HFFc6 (cell line): ENCODE results near the gene MAN2C1. TPM values are rescaled to one million over a fixed set of nuclear protein-coding genes. Genes with fewer than 3 reads are reported as not detected.
A peak's percentile ranks its signal among the peaks of the same experiment; 100 is the strongest.
"Not testable (repeated sequence)": the region's sequence is repeated elsewhere in the genome, so short reads cannot be mapped to it uniquely, and the experiment has no call there.

Experiments
- DNase-seq: peaks from one replicate; pipeline ENCODE4 v3.0.0-alpha.2; 2018
- H3K27ac Mint-ChIP-seq: 2 replicates; pipeline ENCODE4 v1.8.0; 2020; ENCODE audit warnings: mild to moderate bottlenecking, mixed read lengths
- H3K27me3 Mint-ChIP-seq: 2 replicates; pipeline ENCODE4 v1.8.0; 2021; ENCODE audit warnings: mild to moderate bottlenecking, moderate library complexity, mixed read lengths; ENCODE audit not compliant: insufficient read depth
- H3K36me3 Mint-ChIP-seq: 2 replicates; pipeline ENCODE4 v1.8.0; 2021; ENCODE audit warnings: low read depth, mixed read lengths
- H3K4me1 Mint-ChIP-seq: 2 replicates; pipeline ENCODE4 v1.8.0; 2020; ENCODE audit warnings: low read depth, mixed read lengths
- H3K4me3 Mint-ChIP-seq: 2 replicates; pipeline ENCODE4 v1.8.0; 2020; ENCODE audit warnings: mild to moderate bottlenecking, moderate library complexity, mixed read lengths
- H3K9me3 Mint-ChIP-seq: 2 replicates; pipeline ENCODE4 v1.8.0; 2020; ENCODE audit warnings: mild to moderate bottlenecking, mixed read lengths
- CTCF ChIP-seq: fragments of 200-600 bp; sonication (generic); IDR thresholded peaks from 2 replicates; pipeline ENCODE4 v1.5.0; 2021; ENCODE audit warnings: antibody characterized with exemption, mild to moderate bottlenecking
- total RNA-seq, 6 experiments: library from RNA; stranded (reverse); fragmentation: NEBNext Ultra II Directional; extraction: Animal tissue kit (Norgen Biotek cat#: 25700); gene quantifications; 2 replicates in 1 of 6; 3 replicates in 5 of 6; pipeline ENCODE4 v1.2.3, GENCODE V29; 2021

MAN2C1 gene
- total RNA-seq, 6 experiments from 2014 or later = 92.8 to 111 (median 105) TPM

- TF ChIP-seq CTCF = no peak
- Mint-ChIP-seq H3K4me1 (no peaks in the 10 kb centered on the region; the same call in 1 of the 2 replicates), H3K36me3 (peaks cover 13% of the 10 kb centered on the region; the same call in 1 of the 2 replicates), H3K27me3 (peaks cover 5% of the 10 kb centered on the region), H3K27ac (no peak overlapping the region), H3K9me3 (no peaks in the 10 kb centered on the region), H3K4me3 (no peak overlapping the region)
- DNase-seq = no peak
Observed at GRCh38 chr15:75342221-75342620, 26.2 kb downstream of the MAN2C1 start.

GRCh38 chr15:75339531-75340240 lies 28.7 kb downstream of the MAN2C1 start:
- Mint-ChIP-seq H3K4me1 (peaks cover 19% of the 10 kb centered on the region), H3K9me3 (no peaks in the 10 kb centered on the region), H3K27ac (no peak overlapping the region), H3K4me3 (no peak overlapping the region), H3K36me3 (peaks cover 13% of the 10 kb centered on the region; the same call in 1 of the 2 replicates), H3K27me3 (peaks cover 12% of the 10 kb centered on the region)
- no peak for TF ChIP-seq CTCF
- DNase-seq = no peak

- Mint-ChIP-seq H3K4me3 (no peak overlapping the region), H3K9me3 (no peaks in the 10 kb centered on the region), H3K4me1 (peaks cover 19% of the 10 kb centered on the region), H3K27me3 (peaks cover 12% of the 10 kb centered on the region), H3K36me3 (peaks cover 13% of the 10 kb centered on the region; the same call in 1 of the 2 replicates), H3K27ac (no peak overlapping the region)
- no peak for TF ChIP-seq CTCF
- DNase-seq = no peak
Observed at GRCh38 chr15:75338661-75339240, 29.7 kb downstream of the MAN2C1 start.

GRCh38 chr15:75335705-75336355 lies 32.6 kb downstream of the MAN2C1 start, which contains the start of gene COMMD4:
Gene COMMD4 (plus strand): TSS chr15:75336063. CDS start chr15:75336090, 27 bp downstream.
- peaks cover 6% of the 10 kb centered on the region; the same call in 1 of the 2 replicates for H3K36me3 Mint-ChIP-seq
- peak within 1 kb of the TSS; percentile 96 for H3K4me3 Mint-ChIP-seq
- DNase-seq = peak; percentile 96
- peaks cover 19% of the 10 kb centered on the region for H3K4me1 Mint-ChIP-seq
- H3K27ac Mint-ChIP-seq = peak within 1 kb of the TSS; percentile 90
- no peaks in the 10 kb centered on the region for H3K9me3 Mint-ChIP-seq
- H3K27me3 Mint-ChIP-seq = peaks cover 15% of the 10 kb centered on the region
- TF ChIP-seq CTCF = no peak

- peak overlapping the region; percentile 90 for H3K27ac Mint-ChIP-seq
- H3K36me3 Mint-ChIP-seq = 0 out of 2 replicates have a peak, but pooled peaks cover 4% of the 10 kb centered on the region
- peaks cover 17% of the 10 kb centered on the region for H3K27me3 Mint-ChIP-seq
- TF ChIP-seq CTCF = no peak
- no peaks in the 10 kb centered on the region for H3K9me3 Mint-ChIP-seq
- peaks cover 19% of the 10 kb centered on the region for H3K4me1 Mint-ChIP-seq
- H3K4me3 Mint-ChIP-seq = peak overlapping the region; percentile 96
- no peak for DNase-seq
Observed at GRCh38 chr15:75335313-75335704, 33.1 kb downstream of the MAN2C1 start.

- not testable (repeated sequence) for DNase-seq, H3K36me3 Mint-ChIP-seq, H3K27ac Mint-ChIP-seq, H3K9me3 Mint-ChIP-seq, H3K4me3 Mint-ChIP-seq
- Mint-ChIP-seq H3K4me1 (peaks cover 19% of the 10 kb centered on the region), H3K27me3 (peaks cover 16% of the 10 kb centered on the region)
Observed at GRCh38 chr15:75333654-75334419, 34.6 kb downstream of the MAN2C1 start.

GRCh38 chr15:75332093-75332492 lies 36.3 kb downstream of the MAN2C1 start:
- not testable (repeated sequence) for H3K4me3 Mint-ChIP-seq, DNase-seq, H3K36me3 Mint-ChIP-seq, H3K9me3 Mint-ChIP-seq, H3K27ac Mint-ChIP-seq
- Mint-ChIP-seq H3K27me3 (peaks cover 19% of the 10 kb centered on the region), H3K4me1 (peaks cover 18% of the 10 kb centered on the region)
